OCI-LY1 (cell line): ENCODE results near the gene FAM181B.
A peak's percentile ranks its signal among the peaks of the same experiment; 100 is the strongest.

Experiments
- H2AFZ ChIP-seq: fragments of 200-600 bp; sonication (generic), shearing (Covaris generic); 2 replicates; pipeline ENCODE4 v1.6.0; 2014; ENCODE audit warnings: antibody characterized with exemption, mild to moderate bottlenecking, low read length
- H3F3A ChIP-seq: fragments of 200-600 bp; sonication (generic), shearing (Covaris generic); 2 replicates; pipeline ENCODE4 v1.6.0; 2014; ENCODE audit warnings: mild to moderate bottlenecking, antibody characterized with exemption, low read length, moderate library complexity; ENCODE audit not compliant: insufficient read depth
- H3K27ac ChIP-seq: fragments of 200-600 bp; sonication (generic); 2 replicates; pipeline ENCODE4 v1.5.1; 2014; ENCODE audit warnings: low read length, mixed run types, mild to moderate bottlenecking, low read depth; ENCODE audit not compliant: poor library complexity, severe bottlenecking
- H3K27me3 ChIP-seq: fragments of 200-600 bp; sonication (generic); 2 replicates; pipeline ENCODE4 v1.6.0; 2014; ENCODE audit warnings: antibody characterized with exemption, mild to moderate bottlenecking, low read length, moderate library complexity; ENCODE audit not compliant: insufficient read depth
- H3K36me3 ChIP-seq: fragments of 200-600 bp; sonication (generic); 2 replicates; pipeline ENCODE4 v1.6.1; 2014; ENCODE audit warnings: mild to moderate bottlenecking, antibody characterized with exemption, low read length, moderate library complexity, mixed read lengths; ENCODE audit not compliant: insufficient read depth
- H3K4me1 ChIP-seq: fragments of 200-600 bp; sonication (generic); 2 replicates; pipeline ENCODE4 v1.5.1; 2014; ENCODE audit warnings: mild to moderate bottlenecking, low read length, moderate library complexity; ENCODE audit not compliant: insufficient read depth, severe bottlenecking
- H3K4me2 ChIP-seq: fragments of 200-600 bp; sonication (generic), shearing (Covaris generic); 2 replicates; pipeline ENCODE4 v1.6.1; 2014; ENCODE audit warnings: low read length
- H3K4me3 ChIP-seq: fragments of 200-600 bp; sonication (generic); 2 replicates; pipeline ENCODE4 v1.5.1; 2014; ENCODE audit warnings: low read length, low read depth, mild to moderate bottlenecking, mixed read lengths; ENCODE audit not compliant: poor library complexity, severe bottlenecking
- H3K79me2 ChIP-seq: fragments of 200-600 bp; shearing (Covaris generic); 2 replicates; pipeline ENCODE4 v1.6.1; 2016; ENCODE audit warnings: mixed run types, low read length, mixed read lengths; ENCODE audit not compliant: insufficient read depth
- H3K9ac ChIP-seq: fragments of 200-600 bp; sonication (generic), shearing (Covaris generic); 2 replicates; pipeline ENCODE4 v1.6.1; 2014; ENCODE audit warnings: mild to moderate bottlenecking, low read length, mixed read lengths
- H3K9me2 ChIP-seq: fragments of 200-600 bp; sonication (generic), shearing (Covaris generic); 2 replicates; pipeline ENCODE4 v1.6.1; 2014; ENCODE audit warnings: low read depth, mild to moderate bottlenecking, low read length, mixed read lengths
- H3K9me3 ChIP-seq: fragments of 200-600 bp; shearing (Covaris generic); 2 replicates; pipeline ENCODE4 v1.6.1; 2014; ENCODE audit warnings: low read length, mixed read lengths
- H4K20me1 ChIP-seq: fragments of 200-600 bp; sonication (generic), shearing (Covaris generic); 2 replicates; pipeline ENCODE4 v1.6.0; 2016; ENCODE audit warnings: mild to moderate bottlenecking, low read length; ENCODE audit not compliant: insufficient read depth
- CTCF ChIP-seq: fragments of 200-600 bp; sonication (generic), shearing (Covaris generic); IDR thresholded peaks from 2 replicates; pipeline ENCODE4 v1.5.1; 2017; ENCODE audit warnings: mild to moderate bottlenecking, antibody characterized with exemption, low read length, moderate library complexity, mixed read lengths
- EZH2 ChIP-seq: fragments of 200-600 bp; sonication (generic), shearing (Covaris generic); IDR thresholded peaks from 2 replicates; pipeline ENCODE4 v1.8.0; 2017; ENCODE audit warnings: borderline replicate concordance, mixed run types, mild to moderate bottlenecking, antibody characterized with exemption, low read length, moderate library complexity, mixed read lengths

Gene FAM181B

GRCh38 chr11:82703796-82704195 is 29.9 kb downstream of the FAM181B start:
- Histone ChIP-seq H3K79me2 (no peaks in the 10 kb centered on the region), H2AFZ (no peak overlapping the region), H3F3A (no peaks in the 10 kb centered on the region), H3K9me3 (no peaks in the 10 kb centered on the region), H3K36me3 (no peaks in the 10 kb centered on the region), H3K4me3 (no peak overlapping the region), H3K4me1 (no peaks in the 10 kb centered on the region), H3K9ac (no peak overlapping the region), H3K27ac (no peak overlapping the region), H3K4me2 (no peak overlapping the region), H4K20me1 (no peaks in the 10 kb centered on the region), H3K9me2 (no peaks in the 10 kb centered on the region), H3K27me3 (0 out of 2 replicates have a peak, but pooled peaks cover 4% of the 10 kb centered on the region)
- TF ChIP-seq EZH2 (no peak), CTCF (no peak)

GRCh38 chr11:82703226-82703625 is 30.4 kb downstream of the FAM181B start:
- H3K27me3 ChIP-seq = 0 out of 2 replicates have a peak, but pooled peaks cover 2% of the 10 kb centered on the region
- H3K4me2 ChIP-seq = no peak overlapping the region
- H4K20me1 ChIP-seq = no peaks in the 10 kb centered on the region
- no peaks in the 10 kb centered on the region for H3K9me2 ChIP-seq
- no peaks in the 10 kb centered on the region for H3K36me3 ChIP-seq
- H3K9ac ChIP-seq = no peak overlapping the region
- no peak overlapping the region for H3K4me3 ChIP-seq
- no peak overlapping the region for H3K27ac ChIP-seq
- no peaks in the 10 kb centered on the region for H3K4me1 ChIP-seq
- H2AFZ ChIP-seq = no peak overlapping the region
- TF ChIP-seq EZH2 (no peak), CTCF (no peak)
- H3K9me3 ChIP-seq = no peaks in the 10 kb centered on the region
- H3F3A ChIP-seq = no peaks in the 10 kb centered on the region
- no peaks in the 10 kb centered on the region for H3K79me2 ChIP-seq

- Histone ChIP-seq H3K27me3 (no peaks in the 10 kb centered on the region), H2AFZ (no peak overlapping the region), H3K27ac (no peak overlapping the region), H4K20me1 (no peaks in the 10 kb centered on the region), H3K4me3 (no peak overlapping the region), H3K4me2 (no peak overlapping the region), H3K9me2 (no peaks in the 10 kb centered on the region), H3K4me1 (no peaks in the 10 kb centered on the region), H3K9me3 (no peaks in the 10 kb centered on the region), H3K9ac (no peak overlapping the region), H3K36me3 (no peaks in the 10 kb centered on the region), H3F3A (no peaks in the 10 kb centered on the region), H3K79me2 (no peaks in the 10 kb centered on the region)
- TF ChIP-seq EZH2 (no peak), CTCF (peak; percentile 84)
Observed at GRCh38 chr11:82701847-82702520, 31.7 kb downstream of the FAM181B start.
